ENCODE results near the gene PSME1.

Gene PSME1

DNA sequence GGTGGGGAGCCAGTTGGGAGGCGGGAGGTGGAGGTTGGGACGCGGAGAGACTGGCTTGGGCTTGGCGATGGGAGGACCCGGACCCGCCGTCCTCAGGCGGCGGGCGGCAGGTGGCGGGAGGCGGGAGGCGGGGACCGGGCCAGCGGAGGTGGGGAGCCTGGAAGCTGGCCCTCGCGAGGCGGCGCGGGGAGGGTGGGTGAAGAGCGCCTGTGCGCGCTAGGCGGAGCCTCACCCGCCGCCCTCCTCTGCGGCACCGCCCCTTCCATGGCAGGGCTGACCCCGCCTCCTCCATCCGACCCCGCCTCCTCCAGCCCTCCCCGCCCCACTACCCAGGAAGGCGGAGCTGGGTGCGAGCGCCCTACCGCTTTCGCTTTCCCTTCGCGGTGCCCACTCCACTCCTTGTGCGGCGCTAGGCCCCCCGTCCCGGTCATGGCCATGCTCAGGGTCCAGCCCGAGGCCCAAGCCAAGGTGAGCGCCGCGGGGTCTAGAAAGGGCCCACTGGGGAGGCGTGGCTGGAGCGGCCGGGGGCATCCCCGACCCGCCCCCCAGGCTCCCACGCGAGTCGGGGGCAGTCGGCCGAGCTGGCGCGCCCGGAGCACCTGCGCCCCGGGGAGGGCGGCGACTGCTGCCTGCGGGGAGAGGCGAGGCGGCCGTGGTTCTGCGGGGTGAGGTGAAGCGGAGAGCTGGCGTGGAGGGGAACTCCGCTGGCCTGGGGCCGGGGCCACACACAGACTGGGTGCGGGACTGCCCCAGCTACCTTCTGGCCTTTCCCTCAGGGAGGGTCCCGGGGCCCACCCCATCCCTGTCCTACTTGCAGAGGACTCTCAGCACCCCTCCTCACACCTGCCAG is at the start of gene PSME1:
Gene PSME1, plus strand, starts transcription at position 361 of the 850 bp plus-strand sequence. Its CDS starts 69 bp downstream, at position 430.
- DNase-seq: peak; percentile 12 to 96 (median 87)

DNA sequence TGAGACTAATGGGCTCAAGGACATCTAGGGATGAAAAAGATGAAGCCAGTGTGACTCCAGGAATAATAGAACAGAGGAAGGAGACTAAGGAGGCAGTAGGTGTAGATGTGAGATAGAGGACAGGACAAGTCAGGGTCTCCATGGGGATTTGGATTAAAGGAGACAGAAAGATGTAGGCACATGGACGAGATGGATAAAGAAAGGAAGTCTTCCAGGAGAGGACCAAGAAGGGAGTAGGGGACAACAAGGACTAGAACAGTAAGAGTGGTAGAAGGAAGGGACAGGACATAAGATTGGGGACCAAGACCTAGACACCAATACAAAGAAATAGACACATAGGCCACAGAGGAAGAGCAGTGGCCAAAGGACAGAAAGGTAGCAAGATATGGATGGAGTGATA is 49.0 kb upstream of the PSME1 start:
- DNase-seq: no peak

DNA sequence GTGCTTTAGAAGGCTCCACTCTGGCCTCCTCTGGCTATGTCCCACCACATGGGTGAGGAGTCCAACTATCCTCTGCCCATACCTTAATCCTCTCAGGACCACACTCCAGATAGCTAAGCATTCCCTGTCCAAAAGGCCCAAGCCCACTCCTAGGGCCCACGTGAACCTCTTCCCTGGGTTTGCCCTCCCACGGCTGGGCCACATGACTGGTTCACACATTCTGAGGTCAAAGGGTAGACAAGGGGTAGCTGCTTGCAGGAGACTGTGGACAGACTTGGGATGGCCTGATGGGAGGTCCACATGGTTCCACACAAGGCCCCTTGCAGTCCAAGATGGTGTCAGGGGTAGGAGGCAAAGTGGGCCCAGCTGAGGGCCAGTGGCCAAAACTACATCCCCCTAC is 47.9 kb upstream of the PSME1 start:
- DNase-seq: no peak

DNA sequence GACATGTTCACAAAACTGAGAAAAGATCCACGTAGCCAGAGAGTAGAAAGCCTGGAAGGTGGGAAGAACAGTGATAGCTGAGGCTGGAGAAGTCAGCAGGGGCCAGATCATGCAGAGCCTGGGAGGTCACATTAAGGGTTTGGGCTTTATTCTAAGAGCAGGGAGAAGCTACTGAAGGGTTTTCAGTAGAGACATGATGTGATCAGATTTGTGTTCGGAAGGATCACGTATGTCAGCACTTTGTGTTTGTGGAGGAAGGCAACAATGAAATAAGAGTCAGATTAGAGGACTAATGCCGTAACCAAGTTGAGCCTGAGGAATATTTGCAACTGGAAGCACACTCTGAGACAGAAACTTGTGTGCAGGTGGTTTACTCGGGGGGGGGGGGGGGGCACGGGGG is 46.1 kb upstream of the PSME1 start:
- no peak for DNase-seq

DNA sequence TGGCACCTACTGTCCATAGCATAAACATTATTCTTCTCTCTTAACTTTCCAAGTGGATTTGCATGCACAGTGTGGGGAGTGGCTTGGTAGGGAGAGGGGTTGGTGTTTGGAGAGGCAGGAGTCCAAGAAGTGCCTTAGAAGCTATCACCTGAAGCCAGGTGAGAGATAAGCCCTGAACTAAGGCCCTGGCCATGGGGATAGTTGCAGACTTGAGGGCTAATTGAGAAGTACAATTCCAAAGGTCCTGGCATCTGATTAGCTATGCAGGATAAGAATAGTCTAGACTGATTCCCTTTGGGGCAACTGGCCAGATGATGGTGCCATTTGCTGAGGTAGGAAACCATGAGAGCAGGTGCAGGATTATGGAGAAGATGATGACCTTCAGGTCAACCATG is 43.9 kb upstream of the PSME1 start:
- DNase-seq: no peak

DNA sequence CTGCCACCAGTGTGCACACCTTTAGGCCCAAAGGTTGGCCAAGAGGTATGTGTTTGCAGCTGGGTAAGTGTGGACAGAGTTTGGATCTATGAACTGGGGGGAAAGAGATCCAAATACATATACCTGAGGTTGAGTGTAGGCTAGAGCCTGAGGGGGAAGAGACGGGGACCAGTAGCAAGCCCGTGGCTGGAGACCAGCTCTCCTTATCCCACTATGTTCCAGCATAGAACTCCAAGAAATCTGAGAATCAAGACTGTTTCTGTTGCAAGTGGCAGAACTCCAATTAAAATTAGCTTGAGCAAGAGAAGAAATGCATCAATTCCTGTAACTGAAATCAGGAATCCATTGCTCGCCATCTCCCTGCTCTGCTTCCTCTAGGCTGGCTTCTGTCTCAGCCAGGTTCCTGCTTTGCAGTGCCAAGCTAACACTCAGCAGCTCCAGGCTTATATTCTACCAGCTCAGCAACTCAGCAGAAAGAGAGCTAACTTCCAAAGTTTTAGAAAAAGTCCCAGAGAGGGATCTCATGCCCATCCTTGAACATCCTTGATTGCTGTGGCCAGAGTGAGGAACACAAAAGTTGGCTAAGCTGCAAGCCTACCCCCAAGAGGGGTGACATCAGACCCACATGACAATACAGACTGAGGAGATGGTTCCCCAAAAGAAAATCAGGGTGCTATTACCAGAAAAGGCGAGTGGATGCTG is 43.3 kb upstream of the PSME1 start:
- no peak for DNase-seq

DNA sequence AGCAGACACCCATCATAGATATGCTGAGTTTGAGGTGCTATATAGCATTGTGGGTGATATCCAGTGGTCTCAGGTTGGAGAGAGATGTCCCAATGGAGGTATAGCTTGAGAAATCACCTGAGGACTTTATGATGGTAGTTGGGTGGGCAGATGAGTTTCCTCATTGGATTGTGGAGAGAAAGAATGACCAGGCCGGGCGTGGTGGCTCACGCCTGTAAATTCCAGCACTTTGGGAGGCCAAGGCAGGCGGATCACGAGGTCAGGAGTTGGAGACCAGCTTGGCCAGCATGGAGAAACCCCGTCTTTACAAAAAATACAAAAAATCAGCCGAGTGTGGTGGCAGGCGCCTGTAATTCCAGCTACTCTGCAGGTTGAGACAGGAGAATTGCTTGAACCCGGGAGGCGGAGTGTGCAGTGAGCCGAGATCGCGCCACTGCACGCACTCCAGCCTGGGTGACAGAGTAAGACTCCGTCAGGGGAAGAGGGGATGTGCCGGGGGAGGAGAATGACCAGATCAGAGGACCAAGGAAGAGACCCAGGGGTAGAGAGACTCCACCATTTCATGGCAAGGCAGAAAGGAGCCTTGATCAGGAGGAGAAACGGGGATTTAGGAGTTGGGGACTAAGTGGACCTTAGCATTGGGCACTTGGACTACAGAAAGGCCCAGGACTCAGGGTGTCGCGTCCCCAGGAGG is 42.6 kb upstream of the PSME1 start:
- DNase-seq: no peak

DNA sequence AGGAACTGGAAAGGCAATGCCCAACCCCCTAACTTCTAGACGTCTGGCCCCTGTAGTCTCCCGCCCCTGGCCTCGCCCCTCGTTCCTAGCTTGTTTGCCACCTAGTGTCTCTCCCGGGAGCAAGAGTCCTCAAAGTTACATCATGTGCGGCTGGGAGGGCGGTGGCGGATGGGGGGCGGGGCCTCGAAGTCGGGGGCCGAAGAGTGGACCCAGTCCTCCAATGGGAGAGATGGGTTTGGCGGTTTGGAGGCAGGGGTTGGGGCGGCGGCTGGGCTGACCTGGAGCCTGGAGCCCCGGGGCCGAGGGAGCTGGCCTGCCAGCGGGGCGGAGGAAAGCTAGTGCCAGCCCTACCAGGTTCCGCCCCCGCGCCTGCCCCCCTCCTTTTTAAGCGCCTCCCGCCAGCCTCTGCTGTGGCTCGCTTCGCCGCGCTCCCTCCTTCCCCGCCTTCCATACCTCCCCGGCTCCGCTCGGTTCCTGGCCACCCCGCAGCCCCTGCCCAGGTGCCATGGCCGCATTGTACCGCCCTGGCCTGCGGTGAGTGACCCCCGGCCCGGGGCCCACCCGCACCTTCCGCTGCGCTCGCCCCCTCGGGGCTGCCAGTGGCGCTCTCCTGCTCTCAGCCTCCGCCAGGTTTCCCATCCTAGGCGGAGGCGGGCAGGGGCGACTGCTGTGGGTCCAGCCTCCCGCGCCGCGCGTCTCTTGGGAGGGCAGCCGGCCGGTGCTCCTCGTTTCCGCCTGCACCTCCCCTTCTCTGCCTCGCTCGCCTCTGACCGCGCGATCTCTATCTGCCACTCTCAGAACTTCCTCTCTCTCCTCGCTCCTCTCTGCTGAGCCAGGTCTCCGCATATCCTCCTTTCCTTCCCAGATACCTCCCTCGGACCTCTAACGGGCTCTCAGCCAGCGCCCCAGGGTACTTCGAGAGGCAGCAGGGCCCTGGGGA is 41.8 kb upstream of the PSME1 start, which contains the start of gene PCK2:
Gene PCK2, plus strand, starts transcription at position 411 of the 940 bp plus-strand sequence. Its CDS starts 95 bp downstream, at position 506.
- peak in 49 of 51 donors; percentile 28 to 89 (median 68) for DNase-seq

DNA sequence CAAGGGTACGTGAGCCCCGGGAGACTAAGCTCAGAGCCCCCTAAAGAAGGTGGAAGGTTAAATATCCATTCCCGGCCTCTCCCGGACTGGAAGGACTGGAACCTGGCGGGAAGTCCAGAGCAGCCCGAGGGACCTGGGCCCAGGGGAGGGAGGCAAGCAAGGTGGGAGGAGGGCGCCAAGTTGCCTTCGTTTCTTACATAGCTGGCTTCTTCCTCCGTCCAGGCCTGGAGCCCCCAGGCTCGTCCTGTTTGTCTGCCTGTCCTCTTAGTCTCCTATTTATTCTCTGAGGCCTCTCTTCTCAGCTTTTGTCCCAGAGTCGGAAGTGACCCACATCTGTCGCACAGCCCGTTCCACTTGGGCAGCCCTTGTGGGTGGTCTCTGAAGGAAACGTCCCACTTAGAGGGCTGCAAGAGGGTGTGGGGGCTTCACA is 41.1 kb upstream of the PSME1 start:
- peak in 1 of 51 donors; percentile 41 for DNase-seq

DNA sequence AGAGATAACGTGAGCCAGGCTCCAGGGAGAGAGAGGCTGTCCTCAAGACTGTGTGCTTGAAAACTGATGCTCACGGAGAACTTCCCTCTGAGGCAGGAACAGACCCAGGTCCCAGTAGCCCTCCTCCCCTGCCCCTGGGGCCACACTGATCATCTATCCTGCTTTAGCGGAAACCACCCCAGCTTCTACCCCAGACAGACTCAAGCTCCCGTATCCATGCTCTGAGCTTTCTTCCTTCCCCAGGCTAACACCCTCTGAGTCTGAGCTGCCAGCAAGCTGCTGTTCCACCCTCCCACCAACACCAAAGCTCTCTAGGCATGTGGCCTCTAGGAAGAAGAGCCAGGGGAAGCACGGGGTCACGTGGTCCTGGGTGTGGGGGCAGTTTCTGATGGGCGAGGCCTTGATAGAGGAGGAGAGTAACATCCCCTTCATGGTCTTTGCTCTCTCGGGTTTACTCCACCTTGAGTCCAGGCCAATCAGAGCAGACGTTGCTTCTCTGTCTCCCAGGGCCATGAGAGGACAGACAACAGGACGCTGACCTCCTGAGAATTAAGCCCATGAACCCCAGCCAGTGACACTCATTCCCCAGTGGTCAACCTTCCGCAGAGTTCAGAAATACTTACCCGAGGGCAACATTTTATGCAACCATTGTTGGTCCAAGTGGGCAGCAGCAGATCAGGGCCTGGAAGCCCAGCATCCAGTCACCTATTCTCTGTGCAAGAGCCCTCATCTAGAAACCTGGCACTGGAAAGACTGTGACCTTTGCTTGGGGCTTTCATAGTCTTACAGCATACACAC is 40.5 kb upstream of the PSME1 start:
- DNase-seq: peak in 12 of 51 donors; percentile 6 to 47 (median 19)

DNA sequence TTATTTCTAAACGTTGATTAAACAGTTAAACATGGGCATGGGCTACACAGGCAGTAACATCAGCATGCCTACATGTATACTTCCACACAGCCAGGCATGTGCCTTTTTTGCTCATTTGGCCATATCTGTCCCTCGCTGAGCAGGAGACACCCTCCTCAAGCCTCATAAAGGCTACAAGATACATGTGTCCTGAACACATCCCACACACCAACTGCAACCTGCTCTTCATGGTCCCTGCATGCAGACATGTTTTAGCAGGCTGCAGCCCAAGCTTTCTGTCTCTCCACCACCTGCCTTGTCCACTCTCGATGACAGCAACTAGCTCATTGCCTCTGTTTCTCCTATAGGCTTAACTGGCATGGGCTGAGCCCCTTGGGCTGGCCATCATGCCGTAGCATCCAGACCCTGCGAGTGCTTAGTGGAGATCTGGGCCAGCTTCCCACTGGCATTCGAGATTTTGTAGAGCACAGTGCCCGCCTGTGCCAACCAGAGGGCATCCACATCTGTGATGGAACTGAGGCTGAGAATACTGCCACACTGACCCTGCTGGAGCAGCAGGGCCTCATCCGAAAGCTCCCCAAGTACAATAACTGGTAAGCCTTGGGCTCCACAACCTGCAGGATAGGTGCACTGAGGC is 39.3 kb upstream of the PSME1 start:
- DNase-seq: no peak

DNA sequence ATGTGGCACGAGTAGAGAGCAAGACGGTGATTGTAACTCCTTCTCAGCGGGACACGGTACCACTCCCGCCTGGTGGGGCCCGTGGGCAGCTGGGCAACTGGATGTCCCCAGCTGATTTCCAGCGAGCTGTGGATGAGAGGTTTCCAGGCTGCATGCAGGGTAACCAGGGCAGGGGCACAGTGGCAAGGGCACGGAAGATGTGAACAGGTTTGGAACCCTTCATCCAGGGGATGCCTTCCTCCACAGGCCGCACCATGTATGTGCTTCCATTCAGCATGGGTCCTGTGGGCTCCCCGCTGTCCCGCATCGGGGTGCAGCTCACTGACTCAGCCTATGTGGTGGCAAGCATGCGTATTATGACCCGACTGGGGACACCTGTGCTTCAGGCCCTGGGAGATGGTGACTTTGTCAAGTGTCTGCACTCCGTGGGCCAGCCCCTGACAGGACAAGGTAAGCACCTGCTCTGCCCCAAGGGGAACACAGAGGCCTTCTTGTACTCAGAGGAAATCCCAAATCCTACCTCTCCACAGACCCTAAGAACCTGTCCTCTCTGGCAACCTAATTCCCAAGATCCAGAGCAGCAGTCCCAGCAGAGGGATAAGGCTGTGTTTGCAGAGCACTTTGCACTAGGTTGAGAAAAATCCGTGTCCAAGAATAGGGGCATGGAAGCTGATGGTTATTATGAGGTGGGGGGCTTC is 37.6 kb upstream of the PSME1 start:
- DNase-seq: no peak

DNA sequence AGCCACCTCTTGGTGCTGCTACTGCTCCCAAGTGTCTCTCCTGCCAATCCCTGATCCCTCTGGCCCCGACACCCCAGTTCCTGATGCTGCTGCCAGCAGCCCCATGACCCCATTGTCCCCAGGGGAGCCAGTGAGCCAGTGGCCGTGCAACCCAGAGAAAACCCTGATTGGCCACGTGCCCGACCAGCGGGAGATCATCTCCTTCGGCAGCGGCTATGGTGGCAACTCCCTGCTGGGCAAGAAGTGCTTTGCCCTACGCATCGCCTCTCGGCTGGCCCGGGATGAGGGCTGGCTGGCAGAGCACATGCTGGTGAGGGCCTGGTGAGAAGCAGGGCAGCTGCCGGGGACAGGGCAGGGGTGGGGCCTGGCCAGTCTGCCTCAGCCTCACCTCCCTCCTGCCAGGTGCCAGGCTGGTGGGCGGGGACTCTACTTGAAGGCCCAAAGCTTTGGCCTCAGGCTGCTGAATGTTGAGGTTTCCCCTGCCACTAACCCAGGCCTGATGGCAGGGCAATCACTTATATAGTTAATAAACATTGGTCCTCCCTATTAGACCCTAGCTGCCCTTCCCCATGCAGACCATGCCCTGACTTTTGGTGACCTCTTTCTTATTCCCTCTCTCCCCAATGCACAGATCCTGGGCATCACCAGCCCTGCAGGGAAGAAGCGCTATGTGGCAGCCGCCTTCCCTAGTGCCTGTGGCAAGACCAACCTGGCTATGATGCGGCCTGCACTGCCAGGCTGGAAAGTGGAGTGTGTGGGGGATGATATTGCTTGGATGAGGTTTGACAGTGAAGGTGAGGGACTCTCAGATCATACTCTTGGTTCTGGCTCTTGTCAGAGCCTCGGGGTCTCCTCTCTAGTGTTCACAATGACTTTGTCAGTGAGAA is 36.8 kb upstream of the PSME1 start:
- peak in 17 of 51 donors; percentile 5 to 47 (median 19) for DNase-seq

DNA sequence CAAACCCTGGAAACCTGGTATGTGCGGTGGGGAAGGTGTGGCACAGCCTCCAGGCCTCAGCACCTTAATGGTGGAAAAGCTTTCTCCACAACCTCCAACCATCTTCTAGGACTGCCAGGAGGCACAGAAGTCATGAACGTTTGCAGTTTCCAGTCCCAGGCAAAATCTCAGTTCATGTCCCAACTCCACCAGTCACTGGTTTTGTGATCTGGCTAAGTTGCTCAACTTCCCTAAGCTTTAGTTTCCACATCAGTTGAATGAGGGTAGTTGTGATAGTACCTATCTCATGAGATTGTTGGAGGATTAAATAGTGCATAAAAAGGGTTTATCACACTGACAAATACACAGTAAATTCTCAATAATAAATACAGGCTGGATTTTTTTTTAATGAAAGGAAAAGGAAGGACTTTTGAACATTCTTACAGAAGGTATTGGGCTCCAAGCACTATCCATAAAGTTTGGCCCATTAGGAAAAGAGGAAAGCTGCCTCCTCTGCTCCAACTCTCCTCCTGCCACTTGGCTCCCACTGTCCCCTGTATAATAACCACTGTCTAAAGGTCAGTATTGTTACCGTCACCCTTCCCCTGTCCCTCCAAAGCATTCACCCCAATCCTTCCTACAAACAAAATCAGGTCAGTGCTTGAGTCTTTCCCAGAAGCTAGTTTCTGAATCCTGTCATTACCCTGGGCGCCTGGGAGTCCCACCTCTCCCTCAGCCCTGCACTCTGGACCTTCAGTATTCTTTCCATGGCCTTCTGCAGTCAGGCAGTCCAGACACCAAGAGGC is 35.6 kb upstream of the PSME1 start:
- DNase-seq: no peak

DNA sequence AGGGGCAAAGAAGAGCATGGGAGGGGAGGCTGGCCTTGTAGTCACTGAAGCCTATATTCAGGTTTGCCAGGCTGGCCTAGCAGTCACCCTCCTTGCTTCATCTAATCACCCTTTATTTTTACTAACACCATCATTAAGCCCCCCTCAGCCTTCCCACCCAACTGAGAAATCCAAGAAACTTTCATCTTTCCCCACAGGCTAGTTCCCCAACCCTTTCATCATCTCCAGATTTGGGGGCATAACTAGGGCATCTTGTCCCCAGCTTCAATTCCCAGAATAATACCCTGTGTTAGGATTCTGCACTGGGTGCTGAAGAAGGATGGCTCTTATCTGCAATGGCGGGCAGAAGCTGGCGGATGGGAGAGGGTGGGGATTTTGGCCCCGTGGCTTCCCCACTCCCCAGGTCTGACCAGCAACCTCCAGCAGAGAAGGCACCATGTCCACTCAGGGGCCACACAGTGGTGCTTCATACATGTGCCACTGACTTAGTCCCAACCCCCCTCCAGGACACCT is 35.0 kb upstream of the PSME1 start:
- DNase-seq: no peak

DNA sequence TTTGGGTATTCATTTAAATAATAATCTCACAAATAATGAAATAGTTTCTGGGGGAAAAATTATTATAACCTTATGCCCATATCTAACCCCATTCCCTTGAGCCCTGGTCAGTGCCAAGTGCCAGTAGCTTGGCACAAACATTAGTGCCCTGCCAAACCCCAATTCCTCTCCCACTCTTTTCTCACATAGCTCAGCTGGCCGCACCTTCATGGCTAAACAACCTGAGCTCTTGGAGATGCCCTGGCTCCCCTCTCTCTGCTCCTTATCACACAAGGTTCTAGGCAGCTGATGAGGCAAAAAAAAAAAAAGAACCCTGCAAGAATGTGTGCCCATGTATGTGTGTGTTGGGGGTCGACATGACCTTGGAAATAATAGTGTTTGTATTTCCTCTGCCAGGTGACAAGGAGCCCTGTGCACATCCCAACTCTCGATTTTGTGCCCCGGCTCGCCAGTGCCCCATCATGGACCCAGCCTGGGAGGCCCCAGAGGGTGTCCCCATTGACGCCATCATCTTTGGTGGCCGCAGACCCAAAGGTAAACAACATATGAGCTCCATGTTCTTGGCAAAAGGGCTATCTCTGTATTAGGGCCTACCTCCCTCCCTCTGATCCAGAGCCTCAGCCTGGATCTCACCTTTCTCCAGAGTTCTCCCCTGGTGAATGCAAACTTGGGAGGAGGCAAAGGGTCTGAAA is 33.5 kb upstream of the PSME1 start:
- no peak for DNase-seq
